Activated CD4-positive, CD25-positive, alpha-beta regulatory T cell (primary cell): Measurements from ENCODE around the gene FAIM2.

ENCODE experiments used
- DNase-seq, 4 experiments: peaks; one replicate each; lab custom pipeline; 2025; lab: John Stamatoyannopoulos, UW

Gene FAIM2

DNA sequence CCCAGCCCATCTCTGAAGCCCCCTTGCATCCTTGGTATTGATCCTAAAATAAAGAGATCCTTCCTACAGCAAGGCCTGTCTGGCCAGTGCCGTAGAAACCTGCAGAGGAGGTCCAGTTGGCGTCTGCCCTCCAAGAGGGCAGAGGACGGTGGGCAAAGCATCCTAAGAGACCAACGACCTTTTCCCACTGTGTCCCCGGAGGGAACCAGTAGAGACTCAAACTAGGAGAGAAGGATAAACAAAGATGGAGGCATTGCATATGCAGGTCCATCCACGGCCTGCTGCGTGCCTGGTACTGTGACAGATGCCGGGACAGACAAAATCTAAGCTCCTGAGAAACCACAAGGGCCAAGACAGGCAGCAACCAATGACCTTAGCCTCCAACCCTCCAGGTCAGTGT lies 79.3 kb downstream of the FAIM2 start:
- DNase-seq, result no peak

DNA sequence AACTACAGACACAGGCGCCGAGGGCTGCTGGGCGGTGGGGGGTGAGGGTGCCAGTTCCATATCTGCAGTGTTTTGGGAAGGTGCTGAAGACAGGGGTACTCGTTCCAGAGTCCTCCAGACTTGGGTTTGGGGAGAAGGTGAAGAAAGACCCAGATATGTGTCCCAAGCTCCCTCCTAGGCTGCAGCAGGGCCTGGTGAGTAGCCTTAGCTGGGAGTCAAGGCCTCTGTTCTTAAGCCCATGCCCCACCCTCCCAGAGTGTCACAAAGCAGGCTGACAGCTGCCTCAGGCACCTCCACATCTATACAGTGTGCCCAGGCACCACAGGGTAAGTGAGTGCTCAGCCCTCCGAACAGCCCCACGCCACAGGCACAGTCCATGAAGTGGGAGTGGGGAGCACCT lies 79.7 kb downstream of the FAIM2 start:
- no peak for DNase-seq

DNA sequence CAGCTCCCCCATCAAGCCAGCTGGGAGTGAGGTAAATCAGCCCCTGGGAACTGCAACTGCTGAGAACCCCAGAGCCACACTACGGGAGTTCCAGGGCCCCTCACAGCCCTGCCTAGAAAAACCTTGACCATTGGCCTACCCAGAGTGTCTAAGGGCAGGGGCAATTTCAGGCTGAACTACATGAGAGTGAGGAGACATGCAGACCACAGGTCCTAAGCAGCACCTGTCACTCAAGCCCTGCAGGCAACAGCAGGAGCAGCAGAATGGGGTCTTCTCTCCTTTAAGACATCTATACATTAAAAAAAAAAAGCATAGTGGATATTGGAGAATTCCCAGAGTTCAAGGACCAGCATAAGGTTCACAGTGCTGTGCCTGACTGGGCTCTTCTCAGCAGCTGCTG lies 80.3 kb downstream of the FAIM2 start:
- no peak for DNase-seq

DNA sequence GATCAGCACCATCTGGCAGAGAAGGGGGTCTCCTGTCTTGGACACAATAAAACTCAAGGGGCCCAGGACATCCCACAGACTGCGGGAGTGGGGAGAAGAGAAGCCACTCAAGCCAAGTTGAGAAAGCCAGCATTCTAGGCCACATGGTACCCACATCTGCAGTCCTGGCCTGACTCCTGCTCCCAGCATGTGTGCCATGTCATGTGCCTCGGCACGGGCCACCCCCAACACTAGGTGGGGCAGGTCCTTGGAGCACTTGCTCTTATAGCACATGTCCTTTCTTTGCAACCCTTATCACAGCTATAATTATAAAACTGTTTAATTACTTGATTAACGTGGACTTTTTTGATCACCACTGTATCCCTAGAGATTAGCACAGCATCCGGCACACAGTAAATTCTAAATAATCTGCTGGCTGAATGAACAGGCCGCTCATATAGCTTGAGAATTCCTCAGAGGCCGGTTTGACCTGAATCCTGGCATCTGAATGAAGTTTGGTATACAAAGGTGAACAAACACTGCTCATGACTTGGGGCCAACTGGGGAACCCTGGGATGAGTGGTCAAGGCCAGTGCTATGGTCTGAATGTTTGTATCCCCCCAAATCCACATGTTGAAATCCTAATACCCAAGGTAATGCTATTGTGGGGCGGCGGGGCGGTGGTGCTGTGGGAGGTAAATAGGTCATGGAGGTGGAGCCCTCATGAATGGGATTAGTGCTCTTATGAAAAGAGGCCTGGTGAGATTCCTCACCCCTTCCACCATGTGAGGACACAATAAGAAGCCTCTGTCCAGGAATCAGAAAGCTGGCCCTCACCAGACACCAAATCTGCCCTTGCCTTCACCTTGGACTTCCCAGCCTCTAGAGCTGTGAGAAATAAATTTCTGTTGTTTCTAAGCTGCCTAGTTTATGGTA lies 82.1 kb downstream of the FAIM2 start:
- DNase-seq, result no peak

DNA sequence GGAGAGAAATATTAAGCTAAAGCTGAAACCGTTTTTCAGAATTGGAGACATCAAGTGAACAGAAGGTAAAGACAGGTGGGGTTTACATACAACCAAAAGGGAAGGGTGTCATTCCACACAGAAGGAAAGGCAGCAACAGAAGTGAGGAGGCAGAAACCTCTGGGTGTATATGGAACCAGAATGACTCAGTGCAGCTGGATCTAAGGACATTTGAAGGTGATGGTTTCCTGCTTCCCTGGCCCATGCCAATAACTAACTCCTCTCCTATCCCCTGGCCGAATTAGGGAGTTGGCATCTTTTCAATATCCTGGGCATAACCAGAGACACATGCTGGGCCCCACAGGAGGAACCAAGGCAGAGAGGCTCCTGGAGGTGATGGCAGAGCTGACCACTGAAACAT lies 83.9 kb downstream of the FAIM2 start:
- DNase-seq, result no peak

DNA sequence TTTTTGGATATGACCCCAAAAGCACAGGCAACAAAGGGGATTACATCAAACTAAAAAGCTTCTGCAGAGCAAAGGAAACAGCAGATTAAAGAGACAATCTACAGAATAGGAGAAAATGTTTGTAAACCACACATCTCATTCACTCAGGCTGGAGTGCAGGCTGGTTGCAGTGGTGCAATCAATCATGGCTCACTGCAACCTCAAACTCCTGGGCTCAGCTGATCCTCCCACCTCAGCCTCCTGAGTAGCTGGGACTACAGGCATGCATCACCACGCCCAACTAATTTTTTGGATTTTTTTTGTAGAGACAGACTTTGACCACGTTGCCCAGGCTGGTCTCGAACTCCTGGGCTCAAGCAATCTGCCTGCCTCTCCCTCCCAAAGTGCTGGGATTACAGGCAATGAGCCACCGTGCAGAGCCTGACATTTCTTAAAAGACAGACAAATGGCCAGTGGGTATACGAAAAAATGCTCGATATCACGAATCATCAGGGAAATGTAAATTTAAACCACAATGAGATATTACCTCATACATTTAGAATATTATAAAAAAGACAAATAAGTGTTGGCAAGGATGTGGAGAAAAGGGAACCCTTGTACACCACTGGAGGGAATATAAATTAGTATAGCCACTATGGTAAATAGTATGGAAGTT lies 85.3 kb downstream of the FAIM2 start:
- DNase-seq, result no peak
